ENCODE measurements around the gene PGA3.
"Not testable (repeated sequence)": the region's sequence is repeated elsewhere in the genome, so short reads cannot be mapped to it uniquely, and the experiment has no call there.

Gene PGA3

DNA sequence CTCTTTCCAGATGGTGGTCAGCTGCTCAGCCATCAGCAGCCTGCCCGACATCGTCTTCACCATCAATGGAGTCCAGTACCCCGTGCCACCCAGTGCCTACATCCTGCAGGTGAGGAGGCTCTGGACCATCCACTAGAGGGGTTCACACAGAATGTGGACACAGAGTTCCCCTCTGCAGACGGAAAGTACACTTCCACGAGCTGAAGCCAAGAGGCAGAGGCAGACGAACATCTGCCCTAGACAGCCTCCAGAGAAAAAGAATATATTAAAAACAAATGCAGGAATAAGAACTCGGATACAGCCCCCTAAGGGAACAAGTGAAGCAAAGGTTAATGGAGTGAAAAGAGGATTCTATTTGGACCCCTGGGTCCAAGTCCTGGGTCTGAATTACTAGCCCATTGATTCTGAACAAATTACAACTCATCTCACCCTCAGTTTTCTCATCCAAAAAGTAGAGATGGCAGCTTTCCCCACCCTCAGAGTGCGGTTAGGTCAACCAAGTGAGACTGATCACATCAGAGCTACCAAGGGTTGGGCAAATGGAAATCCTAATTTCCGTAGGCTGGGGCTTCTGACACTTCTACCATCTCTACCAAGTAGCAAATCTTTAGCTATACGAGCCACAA lies 8.1 kb downstream of the PGA3 start:
- DNase-seq, result not testable (repeated sequence)

DNA sequence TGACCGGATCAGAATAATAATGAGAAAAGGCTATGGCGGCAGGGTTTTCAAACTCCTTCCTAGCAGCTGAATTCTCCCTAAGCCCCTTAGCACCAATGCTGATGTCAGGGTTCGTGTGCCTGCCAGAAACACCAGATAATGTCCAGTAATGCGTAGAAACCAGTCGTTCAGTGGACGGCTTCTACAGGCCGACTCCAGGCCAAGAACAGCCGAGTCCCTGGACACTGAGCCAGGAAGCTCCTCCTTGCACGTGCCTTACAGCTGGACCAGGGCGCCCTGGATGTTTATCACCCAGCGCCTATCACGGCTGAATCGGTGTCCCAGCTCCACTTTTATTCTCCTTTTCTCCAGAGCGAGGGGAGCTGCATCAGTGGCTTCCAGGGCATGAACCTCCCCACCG lies 8.9 kb downstream of the PGA3 start:
- not testable (repeated sequence) for DNase-seq

DNA sequence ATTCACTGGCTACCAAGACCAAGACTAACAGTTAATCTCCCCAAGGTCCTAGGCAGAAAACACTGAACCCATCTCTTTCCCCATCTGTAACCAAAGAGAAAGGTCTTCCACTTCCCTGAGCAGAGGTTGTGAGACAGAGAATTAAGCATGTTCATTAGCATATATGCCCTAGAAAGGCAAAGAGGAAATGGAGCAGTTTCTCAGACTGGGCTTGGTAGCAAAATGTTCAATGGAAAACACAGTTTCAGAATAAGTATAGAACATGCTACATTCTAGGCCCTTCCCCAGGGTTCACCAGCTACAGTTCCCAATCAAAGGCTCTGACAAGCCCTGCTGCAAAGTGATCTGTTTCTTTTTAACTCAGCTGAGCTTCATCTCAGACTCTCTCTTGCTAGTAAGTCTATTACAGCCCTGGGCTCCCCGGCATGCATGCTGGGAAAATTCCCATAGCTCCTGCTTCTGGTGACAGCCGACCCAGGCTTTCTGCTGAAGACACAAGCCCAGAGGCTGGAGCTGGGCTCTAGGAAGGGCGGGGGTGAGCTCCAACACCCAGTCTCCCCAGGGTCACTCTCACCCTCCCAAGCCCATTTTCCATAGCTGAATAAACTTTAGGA lies 10.5 kb downstream of the PGA3 start:
- not testable (repeated sequence) for DNase-seq

DNA sequence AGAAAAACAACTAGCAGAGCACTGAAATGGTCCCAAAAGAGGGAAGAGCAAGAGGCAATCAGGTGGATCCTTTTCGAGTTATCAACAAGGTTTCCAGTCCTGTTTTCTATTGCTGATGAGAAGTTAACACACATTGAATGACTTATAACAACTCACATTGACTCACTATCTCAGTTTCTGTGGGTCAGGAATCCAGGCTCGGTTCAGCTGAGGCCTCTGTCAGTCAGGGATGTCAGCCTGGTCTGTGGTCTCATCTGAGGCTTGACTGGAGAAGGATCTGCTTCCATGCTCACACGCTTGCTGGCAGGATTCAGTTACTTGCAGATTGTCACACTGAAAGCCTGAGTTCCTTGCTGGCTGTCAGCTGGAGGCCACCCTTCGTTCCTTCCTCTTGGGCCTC lies 15.0 kb downstream of the PGA3 start:
- DNase-seq, result not testable (repeated sequence)

DNA sequence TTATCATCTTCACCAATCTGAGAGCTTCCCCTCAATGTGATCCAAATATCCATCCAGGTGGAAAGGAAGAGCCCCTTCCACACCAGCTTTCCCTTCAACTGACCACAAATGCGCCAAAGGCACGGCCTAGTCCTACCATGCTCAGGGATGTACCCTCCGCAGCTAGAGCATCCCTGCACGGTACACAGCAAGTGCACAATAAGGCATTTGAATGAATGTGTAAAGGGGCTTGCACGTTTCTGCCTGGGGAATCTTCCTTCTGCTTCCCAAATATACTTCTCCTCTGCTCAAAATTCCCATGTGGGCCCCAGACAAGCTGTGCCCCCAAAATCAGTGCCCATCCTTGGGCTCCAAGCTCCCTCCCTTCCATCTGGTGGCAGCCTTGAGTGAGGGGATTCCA lies 15.7 kb downstream of the PGA3 start:
- DNase-seq, result not testable (repeated sequence)

DNA sequence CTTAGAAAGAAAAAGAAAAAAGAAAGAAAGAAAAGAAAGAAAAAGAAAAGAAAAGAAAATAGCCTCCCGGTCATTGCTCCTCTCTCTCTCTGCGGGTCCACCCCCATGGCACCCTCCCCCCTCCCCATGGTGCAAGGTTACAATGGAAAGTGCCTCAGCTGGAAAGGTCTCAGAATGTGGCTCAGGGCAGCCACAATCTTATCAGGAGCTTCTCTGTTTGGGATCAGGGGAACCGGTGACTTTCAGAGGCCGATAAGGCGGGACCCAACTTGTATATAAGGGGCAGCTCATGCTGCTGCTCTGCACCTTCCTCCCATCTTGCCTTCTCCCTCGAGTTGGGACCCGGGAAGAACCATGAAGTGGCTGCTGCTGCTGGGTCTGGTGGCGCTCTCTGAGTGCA lies 18.7 kb downstream of the PGA3 start, which contains the start of gene PGA4:
Gene PGA4, plus strand, starts transcription at position 301 of the 400 bp plus-strand sequence. Its CDS starts 54 bp downstream, at position 355.
- DNase-seq, result not testable (repeated sequence)

DNA sequence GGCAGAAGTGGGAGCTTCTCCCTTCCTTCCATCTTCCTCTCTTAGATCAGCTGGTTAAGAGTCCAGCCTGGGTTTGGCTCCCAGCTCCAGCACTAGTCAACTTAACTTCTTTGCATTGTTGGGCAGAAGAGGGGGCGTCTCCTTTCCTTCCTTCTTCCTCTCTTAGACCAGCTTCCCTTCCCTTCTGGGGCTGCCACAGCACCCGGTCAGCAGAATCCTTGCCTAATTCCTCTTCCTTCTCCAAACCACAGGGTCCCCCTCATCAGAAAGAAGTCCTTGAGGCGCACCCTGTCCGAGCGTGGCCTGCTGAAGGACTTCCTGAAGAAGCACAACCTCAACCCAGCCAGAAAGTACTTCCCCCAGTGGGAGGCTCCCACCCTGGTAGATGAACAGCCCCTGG lies 19.4 kb downstream of the PGA3 start:
- not testable (repeated sequence) for DNase-seq

DNA sequence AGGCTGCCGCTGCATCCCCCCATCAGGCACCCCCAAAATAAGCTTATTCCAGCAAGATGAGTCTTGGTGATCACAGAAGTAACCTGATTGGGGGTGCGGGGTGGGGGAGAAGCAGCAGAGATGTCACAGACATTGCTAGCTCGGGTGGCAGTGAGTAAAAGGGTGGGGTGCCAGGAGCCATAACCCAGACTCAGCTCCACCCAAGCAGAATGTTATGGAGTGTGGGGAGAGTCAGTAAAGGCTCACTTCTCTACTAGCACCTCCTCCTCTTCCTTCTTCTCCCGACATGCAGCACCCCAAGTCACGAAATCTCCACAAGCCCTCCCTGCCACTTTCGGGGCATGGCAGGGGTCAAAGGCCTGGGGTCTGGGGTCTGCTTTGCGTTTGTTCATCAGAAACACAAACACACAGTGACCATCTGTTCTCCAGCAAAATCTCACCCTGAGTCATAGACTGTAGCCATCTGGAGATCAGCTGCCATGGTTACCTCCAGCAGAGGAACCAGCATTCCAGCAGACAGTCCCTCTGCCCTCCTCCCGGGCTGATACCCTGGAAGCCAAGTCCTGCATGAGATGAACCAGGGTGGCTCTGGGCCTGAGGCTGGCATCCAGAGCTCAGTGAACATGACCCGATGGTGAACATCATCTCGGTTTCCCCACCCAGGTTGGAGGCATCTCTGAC lies 23.3 kb downstream of the PGA3 start:
- not testable (repeated sequence) for DNase-seq

DNA sequence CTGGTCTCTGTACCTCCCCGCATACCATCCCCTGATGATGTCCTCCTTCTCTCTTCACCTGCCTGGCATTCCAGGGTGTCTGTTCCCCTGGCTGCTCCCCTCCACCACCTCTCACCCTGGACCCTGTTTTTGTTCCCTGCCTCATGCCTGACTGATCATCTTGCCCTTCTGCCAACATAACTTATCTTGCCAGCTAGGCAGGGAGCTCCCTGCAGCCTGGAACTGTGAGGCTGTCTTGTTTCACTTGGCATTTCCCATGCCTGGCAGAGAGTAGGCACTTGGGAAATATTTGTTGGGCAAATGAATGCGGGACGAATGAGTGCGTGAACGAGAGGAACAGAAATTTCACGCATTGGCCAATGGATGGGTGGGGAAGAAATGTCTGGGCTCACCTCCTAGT lies 26.1 kb downstream of the PGA3 start:
- not testable (repeated sequence) for DNase-seq

DNA sequence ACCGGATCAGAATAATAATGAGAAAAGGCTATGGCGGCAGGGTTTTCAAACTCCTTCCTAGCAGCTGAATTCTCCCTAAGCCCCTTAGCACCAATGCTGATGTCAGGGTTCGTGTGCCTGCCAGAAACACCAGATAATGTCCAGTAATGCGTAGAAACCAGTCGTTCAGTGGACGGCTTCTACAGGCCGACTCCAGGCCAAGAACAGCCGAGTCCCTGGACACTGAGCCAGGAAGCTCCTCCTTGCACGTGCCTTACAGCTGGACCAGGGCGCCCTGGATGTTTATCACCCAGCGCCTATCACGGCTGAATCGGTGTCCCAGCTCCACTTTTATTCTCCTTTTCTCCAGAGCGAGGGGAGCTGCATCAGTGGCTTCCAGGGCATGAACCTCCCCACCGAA lies 27.7 kb downstream of the PGA3 start:
- not testable (repeated sequence) for DNase-seq

DNA sequence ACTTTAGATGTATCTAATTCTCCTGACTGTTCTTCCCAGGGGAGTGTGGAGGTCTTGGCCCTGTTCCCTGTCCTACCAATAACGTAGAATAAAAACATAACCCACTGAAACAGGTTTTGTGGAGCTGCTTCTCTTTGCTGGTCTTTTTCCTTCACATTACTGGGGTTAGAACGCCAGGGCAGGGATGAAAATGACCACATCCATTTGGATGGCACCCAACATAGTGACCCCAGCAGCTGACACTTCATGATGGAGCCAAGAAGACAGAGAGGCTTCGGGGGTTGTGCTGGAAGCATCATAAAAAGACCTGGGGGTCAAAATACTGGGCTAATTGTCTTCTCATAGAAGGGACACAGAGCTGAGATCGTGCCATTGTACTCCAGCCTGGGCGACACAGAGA lies 28.3 kb downstream of the PGA3 start:
- not testable (repeated sequence) for DNase-seq

DNA sequence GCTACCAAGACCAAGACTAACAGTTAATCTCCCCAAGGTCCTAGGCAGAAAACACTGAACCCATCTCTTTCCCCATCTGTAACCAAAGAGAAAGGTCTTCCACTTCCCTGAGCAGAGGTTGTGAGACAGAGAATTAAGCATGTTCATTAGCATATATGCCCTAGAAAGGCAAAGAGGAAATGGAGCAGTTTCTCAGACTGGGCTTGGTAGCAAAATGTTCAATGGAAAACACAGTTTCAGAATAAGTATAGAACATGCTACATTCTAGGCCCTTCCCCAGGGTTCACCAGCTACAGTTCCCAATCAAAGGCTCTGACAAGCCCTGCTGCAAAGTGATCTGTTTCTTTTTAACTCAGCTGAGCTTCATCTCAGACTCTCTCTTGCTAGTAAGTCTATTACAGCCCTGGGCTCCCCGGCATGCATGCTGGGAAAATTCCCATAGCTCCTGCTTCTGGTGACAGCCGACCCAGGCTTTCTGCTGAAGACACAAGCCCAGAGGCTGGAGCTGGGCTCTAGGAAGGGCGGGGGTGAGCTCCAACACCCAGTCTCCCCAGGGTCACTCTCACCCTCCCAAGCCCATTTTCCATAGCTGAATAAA lies 29.3 kb downstream of the PGA3 start:
- DNase-seq, result not testable (repeated sequence)

DNA sequence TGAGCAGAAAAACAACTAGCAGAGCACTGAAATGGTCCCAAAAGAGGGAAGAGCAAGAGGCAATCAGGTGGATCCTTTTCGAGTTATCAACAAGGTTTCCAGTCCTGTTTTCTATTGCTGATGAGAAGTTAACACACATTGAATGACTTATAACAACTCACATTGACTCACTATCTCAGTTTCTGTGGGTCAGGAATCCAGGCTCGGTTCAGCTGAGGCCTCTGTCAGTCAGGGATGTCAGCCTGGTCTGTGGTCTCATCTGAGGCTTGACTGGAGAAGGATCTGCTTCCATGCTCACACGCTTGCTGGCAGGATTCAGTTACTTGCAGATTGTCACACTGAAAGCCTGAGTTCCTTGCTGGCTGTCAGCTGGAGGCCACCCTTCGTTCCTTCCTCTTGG lies 33.8 kb downstream of the PGA3 start:
- DNase-seq, result not testable (repeated sequence)

DNA sequence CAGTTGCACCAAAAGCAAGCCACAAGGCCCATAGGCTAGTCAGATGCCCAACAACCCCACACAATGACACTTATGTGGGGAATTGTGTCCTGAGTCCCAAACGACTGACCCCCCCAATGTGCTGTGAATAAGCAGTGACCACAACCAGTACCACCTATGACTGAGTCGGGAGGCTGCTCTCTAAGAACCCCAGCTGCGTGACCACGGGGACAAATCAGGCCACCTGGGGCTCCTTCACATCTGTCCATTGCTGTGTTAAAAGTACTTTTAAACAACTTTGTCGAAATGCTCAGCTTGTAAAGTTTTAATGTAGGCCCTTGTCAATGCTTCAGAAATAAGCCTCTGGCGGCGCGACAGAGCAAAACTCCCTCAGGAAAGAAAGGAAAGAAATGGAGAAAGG lies 37.0 kb downstream of the PGA3 start:
- not testable (repeated sequence) for DNase-seq

DNA sequence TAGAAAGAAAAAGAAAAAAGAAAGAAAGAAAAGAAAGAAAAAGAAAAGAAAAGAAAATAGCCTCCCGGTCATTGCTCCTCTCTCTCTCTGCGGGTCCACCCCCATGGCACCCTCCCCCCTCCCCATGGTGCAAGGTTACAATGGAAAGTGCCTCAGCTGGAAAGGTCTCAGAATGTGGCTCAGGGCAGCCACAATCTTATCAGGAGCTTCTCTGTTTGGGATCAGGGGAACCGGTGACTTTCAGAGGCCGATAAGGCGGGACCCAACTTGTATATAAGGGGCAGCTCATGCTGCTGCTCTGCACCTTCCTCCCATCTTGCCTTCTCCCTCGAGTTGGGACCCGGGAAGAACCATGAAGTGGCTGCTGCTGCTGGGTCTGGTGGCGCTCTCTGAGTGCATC lies 37.6 kb downstream of the PGA3 start, which contains the start of gene PGA5:
Gene PGA5, plus strand, starts transcription at position 301 of the 400 bp plus-strand sequence. Its CDS starts 52 bp downstream, at position 353.
- not testable (repeated sequence) for DNase-seq

DNA sequence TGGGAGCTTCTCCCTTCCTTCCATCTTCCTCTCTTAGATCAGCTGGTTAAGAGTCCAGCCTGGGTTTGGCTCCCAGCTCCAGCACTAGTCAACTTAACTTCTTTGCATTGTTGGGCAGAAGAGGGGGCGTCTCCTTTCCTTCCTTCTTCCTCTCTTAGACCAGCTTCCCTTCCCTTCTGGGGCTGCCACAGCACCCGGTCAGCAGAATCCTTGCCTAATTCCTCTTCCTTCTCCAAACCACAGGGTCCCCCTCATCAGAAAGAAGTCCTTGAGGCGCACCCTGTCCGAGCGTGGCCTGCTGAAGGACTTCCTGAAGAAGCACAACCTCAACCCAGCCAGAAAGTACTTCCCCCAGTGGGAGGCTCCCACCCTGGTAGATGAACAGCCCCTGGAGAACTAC lies 38.2 kb downstream of the PGA3 start:
- not testable (repeated sequence) for DNase-seq

DNA sequence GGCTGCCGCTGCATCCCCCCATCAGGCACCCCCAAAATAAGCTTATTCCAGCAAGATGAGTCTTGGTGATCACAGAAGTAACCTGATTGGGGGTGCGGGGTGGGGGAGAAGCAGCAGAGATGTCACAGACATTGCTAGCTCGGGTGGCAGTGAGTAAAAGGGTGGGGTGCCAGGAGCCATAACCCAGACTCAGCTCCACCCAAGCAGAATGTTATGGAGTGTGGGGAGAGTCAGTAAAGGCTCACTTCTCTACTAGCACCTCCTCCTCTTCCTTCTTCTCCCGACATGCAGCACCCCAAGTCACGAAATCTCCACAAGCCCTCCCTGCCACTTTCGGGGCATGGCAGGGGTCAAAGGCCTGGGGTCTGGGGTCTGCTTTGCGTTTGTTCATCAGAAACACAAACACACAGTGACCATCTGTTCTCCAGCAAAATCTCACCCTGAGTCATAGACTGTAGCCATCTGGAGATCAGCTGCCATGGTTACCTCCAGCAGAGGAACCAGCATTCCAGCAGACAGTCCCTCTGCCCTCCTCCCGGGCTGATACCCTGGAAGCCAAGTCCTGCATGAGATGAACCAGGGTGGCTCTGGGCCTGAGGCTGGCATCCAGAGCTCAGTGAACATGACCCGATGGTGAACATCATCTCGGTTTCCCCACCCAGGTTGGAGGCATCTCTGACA lies 42.1 kb downstream of the PGA3 start:
- DNase-seq, result not testable (repeated sequence)

DNA sequence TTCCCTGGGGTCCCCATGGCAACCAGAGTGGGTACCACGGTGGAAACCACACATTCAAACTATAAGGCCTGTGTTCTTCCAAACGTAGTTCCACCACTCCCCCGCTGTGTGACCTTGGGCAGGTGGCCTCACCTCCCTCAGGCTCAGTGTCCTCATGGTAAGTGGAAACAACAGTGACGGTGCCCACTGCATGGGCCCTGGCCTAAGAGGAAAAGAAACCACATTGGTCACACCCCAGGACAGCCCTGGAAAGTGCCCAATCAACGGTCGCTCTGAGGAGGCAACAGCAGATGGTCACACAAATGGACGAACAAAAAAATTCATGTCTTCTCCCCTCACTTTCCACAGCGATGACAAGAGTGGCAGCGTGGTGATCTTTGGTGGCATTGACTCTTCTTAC lies 44.8 kb downstream of the PGA3 start:
- not testable (repeated sequence) for DNase-seq

DNA sequence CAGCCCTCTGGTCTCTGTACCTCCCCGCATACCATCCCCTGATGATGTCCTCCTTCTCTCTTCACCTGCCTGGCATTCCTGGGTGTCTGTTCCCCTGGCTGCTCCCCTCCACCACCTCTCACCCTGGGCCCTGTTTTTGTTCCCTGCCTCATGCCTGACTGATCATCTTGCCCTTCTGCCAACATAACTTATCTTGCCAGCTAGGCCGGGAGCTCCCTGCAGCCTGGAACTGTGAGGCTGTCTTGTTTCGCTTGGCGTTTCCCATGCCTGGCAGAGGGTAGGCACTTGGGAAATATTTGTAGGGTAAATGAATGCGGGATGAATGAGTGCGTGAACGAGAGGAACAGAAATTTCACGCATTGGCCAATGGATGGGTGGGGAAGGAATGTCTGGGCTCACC lies 45.9 kb downstream of the PGA3 start:
- not testable (repeated sequence) for DNase-seq

DNA sequence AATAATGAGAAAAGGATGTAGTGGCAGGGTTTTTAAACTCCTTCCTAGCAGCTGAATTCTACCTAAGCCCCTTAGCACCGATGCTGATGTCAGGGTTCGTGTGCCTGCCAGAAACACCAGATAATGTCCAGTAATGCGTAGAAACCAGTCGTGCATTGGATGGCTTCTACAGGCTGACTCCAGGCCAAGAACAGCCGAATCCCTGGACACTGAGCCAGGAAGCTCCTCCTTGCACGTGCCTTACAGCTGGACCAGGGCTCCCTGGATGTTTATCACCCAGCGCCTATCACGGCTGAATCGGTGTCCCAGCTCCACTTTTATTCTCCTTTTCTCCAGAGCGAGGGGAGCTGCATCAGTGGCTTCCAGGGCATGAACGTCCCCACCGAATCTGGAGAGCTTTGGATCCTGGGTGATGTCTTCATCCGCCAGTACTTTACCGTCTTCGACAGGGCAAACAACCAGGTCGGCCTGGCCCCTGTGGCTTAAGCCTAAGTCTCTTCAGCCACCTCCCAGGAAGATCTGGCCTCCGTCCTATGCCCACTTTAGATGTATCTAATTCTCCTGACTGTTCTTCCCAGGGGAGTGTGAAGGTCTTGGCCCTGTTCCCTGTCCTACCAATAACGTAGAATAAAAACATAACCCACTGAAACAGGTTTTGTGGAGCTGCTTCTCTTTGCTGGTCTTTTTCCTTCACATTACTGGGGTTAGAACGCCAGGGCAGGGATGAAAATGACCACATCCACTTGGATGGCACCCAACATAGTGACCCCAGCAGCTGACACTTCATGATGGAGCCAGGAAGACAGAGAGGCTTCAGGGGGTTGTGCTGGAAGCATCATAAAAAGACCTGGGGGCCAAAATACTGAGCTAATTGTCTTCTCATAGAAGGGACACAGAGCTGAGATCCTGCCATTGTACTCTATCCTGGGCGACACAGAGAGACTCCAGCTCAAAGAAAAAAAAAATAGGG lies 47.8 kb downstream of the PGA3 start:
- DNase-seq, result not testable (repeated sequence)

DNA sequence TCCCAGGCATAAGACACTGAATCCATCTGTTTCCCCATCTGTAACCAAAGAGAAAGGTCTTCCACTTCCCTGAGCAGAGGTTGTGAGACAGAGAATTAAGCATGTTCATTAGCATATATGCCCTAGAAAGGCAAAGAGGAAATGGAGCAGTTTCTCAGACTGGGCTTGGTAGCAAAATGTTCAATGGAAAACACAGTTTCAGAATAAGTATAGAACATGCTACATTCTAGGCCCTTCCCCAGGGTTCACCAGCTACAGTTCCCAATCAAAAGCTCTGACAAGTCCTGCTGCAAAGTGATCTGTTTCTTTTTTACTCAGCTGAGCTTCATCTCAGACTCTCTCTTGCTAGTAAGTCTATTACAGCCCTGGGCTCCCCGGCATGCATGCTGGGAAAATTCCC lies 49.0 kb downstream of the PGA3 start:
- DNase-seq, result not testable (repeated sequence)

Measured in CD4-positive, alpha-beta T cell treated with Interleukin-15 for 1 hour (primary cell).